ENCODE measurements around the gene CST9.
A peak's percentile ranks its signal among the peaks of the same experiment; 100 is the strongest.

Gene CST9

DNA sequence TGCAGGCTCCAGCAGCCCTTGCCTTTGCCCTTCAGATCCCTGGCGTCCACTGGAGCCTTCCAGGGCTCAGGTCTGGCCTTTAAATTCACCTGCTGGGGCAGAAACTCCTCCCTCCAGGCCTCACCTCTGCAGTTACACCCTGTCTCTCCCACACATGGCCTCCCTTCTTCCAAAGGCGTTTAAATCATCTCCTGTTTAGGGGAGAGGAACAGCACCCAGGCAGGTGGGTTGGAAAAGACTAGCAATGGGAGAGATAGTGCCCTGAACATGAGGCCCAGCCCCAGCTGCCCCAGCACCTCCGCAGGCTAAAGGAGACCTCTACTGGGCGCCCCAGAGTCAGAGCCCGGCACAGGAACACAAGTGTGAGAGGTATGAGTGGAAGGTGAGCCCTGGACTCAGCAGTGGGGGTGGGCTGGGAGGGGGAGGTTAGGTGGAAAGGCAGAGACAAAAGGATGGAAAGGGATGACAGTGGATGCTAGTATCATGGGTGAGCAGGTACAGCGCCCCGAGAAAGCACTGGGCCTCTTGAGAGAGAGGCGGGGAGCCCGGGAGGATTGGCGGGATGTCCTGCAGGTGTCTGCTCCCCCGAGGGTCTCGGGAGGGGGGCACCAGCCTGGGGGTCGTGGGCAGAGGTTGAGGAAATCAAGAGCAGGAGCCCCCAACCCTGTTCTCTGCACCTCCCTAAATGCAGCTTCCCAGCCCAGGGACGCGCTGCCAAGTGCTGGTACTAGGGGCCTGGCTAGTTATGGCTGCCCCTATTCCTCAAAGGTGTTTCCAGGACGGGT, at the start of gene CST9:
Gene CST9, minus strand, starts transcription at position 51 of the 785 bp plus-strand sequence. CDS start 53 bp downstream, outside the sequence.
- no peak for DNase-seq (ENCODE audit: low read depth)

- no peak for DNase-seq (ENCODE audit: low read depth)
Observed at GRCh38 chr20:23654717-23655116, 49.0 kb upstream of the CST9 start.

- no peak for DNase-seq (ENCODE audit: low read depth)
Observed at GRCh38 chr20:23654000-23654399, 48.3 kb upstream of the CST9 start.

DNA sequence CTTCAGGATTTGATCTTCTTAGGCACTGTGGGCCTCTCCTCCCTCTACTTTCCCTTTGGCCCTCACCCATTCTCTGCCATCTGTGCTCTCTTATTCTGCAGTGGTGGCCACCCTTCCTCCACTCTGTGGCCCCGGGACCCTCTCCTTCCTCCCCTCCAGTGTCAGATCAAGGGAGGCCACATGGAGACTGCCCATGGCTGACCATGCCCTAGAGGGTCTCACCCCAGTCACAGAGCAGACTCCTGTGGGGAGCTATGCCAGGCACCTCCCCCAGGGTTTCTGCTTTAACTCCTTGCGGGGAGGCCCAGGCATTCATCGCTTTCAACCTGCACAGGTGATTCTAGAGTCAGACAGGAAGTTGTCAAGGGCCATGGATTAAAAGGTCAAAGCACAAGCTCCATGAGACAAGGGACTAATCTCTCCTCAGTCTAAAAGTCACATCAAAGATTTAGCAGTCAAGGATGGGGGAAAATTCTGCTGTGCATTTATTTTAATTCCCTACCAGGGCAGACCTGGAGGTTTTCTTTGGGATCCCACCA, 47.8 kb upstream of the CST9 start:
- no peak for DNase-seq (ENCODE audit: low read depth)

DNA sequence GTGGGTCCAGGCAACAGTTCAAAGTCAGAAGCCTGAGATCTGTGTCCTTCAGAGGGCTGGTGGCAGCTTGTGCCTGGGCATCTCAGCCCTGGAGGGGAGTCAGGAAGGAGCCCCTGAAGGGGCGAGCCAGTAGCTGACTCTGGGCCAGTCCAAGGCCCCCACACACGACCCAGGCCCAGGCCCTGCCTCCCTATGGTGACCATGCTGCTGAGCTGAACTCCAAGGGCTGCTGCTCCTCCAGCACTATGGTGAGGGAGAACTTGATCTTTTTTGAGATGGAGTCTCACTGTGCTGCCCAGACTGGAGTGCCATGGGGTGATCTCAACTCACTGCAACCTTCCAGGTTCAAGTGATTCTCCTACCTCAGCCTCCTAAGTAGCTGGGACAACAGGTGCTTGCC, 47.2 kb upstream of the CST9 start:
- no peak for DNase-seq (ENCODE audit: low read depth)

- no peak for DNase-seq (ENCODE audit: low read depth)
Observed at GRCh38 chr20:23652371-23652770, 46.7 kb upstream of the CST9 start.

- no peak for DNase-seq (ENCODE audit: low read depth)
Observed at GRCh38 chr20:23651117-23651516, 45.4 kb upstream of the CST9 start.

GRCh38 chr20:23649830-23650417, 44.2 kb upstream of the CST9 start:
- no peak for DNase-seq (ENCODE audit: low read depth)

DNA sequence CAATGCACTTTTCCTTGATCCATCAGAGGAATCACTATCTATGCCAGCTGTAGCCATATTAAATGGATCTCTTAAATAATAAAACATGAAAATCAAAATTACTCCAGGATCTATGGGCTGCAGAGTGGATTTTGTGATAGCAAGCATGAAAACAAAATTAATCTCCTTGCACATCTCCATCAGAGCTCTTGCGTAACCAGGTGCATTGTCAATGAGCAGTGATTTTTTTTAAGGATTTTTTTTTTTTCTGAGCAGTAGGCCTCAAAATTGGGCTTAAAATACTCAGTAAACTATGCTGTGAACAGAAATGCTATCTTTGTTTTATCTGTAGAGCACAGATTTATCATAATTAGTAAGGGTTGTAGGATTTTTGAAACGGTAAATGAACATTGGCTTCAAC, 43.5 kb upstream of the CST9 start:
- DNase-seq (ENCODE audit: low read depth), result no peak

DNA sequence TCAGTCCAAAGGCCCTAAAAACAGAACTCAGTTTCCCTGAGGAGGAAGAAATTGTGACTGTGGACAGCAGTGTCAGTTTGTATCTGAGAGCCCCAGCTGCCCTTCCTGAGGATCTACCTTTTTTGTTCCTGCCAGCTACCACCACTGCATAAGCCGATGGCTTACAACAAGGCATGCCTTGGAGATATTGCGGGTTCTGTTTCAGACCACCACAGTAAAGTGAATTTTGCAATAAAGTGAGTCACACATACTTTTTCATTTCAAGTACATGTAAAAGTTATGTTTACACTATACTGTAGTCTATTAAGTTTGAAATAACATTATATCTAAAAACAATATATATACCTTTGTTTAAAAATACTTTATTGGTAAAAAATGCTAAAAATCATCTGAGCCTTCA, 41.6 kb upstream of the CST9 start:
- peak; percentile 92 for DNase-seq (ENCODE audit: low read depth)

- no peak for DNase-seq (ENCODE audit: low read depth)
Observed at GRCh38 chr20:23646106-23646873, 40.6 kb upstream of the CST9 start.

DNA sequence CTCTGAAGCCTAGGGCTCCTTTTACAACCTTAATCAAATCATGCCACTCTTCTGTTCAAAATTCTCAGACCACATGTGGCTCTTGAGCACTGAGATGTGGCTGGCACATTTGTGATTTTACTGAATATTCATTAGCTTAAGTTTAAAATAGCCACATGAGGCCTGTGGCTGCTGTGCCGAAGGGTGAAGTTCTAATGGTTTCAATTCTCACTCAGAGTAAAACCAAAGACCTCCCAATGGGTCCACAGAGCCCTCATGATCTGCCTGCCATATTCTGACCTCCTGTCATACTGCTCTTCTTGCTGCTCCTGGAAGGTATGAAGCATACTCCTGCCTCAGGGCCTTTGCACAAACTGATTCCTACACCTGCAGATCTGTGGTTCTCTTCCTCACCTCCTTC, 39.9 kb upstream of the CST9 start:
- DNase-seq (ENCODE audit: low read depth), result no peak

DNA sequence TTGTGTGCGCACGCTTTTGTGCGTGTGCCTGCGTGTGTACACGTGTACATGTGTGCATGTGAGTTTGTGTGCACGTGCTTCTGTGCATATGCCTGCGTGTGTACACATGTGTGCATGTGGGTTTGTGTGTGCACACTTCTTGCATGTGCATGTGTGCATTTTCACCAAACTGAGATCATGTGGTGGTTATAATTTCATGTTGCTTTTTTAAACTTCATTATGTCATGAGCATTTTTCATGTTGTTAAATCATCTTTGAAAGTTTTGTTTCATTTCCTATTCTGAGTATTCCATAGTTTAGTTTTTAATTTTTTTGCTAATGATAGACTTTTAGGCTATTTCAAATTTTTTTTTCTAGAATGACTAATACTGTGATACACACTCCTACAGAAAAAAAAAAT, 38.4 kb upstream of the CST9 start:
- no peak for DNase-seq (ENCODE audit: low read depth)

DNA sequence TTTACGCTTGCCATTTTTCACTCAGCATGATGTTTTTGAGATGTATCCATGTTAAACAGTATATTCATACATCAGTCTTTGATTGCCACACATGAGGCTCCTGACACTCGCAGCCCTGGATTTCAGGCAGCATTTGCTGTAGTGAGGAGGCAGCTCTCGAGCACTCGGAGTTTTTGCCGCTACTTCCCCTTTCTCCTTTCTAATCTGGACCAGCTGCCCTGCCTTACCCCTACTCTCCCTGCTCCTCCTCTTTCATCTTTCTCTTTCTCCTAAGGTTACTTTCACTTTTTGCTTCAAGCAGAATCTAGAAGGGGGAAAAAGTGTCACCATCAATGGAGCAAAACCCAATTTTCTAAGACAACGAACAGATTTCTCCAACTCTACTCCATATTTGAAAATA, 37.9 kb upstream of the CST9 start:
- DNase-seq (ENCODE audit: low read depth), result no peak

- DNase-seq (ENCODE audit: low read depth), result peak; percentile 99
Observed at GRCh38 chr20:23641936-23642751, 36.4 kb upstream of the CST9 start.

DNA sequence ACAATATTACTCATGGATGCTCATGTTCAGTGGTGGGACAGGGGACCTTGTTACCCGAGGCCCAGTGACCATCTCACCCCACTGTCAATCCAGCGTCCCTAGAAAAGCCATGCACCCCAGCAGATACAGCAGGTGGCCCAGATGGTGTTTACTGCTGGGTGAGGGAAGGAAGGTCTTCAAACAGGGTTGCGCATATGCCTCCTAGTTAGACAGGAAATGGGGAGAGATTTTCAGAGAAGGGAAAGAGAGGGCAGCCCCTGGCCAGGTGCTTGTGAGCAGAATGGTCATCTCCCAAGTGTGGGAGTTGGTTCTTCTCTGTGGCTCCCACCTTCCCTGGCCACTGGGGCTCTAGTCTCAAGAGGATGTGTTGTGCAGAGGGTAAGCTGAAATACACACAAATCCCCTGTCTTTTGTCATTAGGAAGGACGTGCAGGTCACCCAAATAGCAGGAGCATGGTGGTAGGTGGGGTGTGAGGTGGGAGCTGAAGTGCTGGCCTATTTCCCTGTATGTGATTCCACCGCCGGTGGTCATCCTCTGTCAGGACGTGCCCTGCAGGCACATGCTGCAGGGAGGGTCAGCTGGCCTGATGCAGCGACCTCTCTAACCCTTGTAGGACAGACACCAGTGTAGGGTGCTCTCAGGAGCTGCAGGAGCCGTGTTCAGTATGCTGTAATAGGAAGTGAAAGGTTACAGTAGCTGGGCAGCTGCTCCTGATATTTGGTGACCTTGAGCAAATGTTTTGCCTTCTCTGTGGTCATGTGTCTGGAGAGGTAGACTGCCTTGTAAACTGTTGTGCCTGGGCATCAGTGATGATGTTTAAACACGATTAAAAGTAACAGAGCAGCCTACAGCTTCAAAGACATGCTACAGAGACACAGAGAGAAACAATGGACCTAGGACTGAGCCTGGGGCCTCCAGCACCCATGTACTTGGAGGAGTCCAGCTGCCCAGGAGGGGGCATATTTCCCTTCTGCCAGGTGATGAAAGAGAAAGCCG, 35.3 kb upstream of the CST9 start:
- no peak for DNase-seq (ENCODE audit: low read depth)

- no peak for DNase-seq (ENCODE audit: low read depth)
Observed at GRCh38 chr20:23640018-23640601, 34.4 kb upstream of the CST9 start.

GRCh38 chr20:23639490-23639958, 33.8 kb upstream of the CST9 start:
- no peak for DNase-seq (ENCODE audit: low read depth)

- DNase-seq (ENCODE audit: low read depth), result no peak
Observed at GRCh38 chr20:23638309-23638708, 32.6 kb upstream of the CST9 start.
